Stimulated activated CD4-positive, alpha-beta T cell treated with anti-CD3 and anti-CD28 coated beads, Interleukin-15, amount 100 ng/mL, for 24 hours (primary cell): ENCODE measurements around the gene CCDC18.
A peak's percentile ranks its signal among the peaks of the same experiment; 100 is the strongest.
"Not testable (repeated sequence)": the region's sequence is repeated elsewhere in the genome, so short reads cannot be mapped to it uniquely, and the experiment has no call there.

Experiments used
- DNase-seq: peaks from one replicate; pipeline ENCODE4 v3.0.0-alpha.2; 2020

CCDC18 gene

GRCh38 chr1:93172778-93173177 is 7.7 kb upstream of the CCDC18 start:
- DNase-seq = no peak

- not testable (repeated sequence) for DNase-seq
These were observed 5.9 kb upstream of the CCDC18 start for GRCh38 chr1:93174638-93175037.

GRCh38 chr1:93177991-93178390 is 2.5 kb upstream of the CCDC18 start:
- DNase-seq = no peak

- no peak for DNase-seq
These were observed 2.1 kb upstream of the CCDC18 start for GRCh38 chr1:93178418-93178817.

GRCh38 chr1:93179886-93180722 is 420 bp upstream of the CCDC18 start, which contains the start of gene TMED5:
TMED5 (minus strand) TSS chr1:93180413; CDS start chr1:93180242, 171 bp downstream.
- peak; percentile 97 for DNase-seq

- no peak for DNase-seq
These were observed 6.1 kb downstream of the CCDC18 start for GRCh38 chr1:93186667-93187066.

- DNase-seq = no peak
These were observed 9.9 kb downstream of the CCDC18 start for GRCh38 chr1:93190432-93190831.

- no peak for DNase-seq
These were observed 13.9 kb downstream of the CCDC18 start for GRCh38 chr1:93194231-93194990.

- DNase-seq = no peak
These were observed 16.1 kb downstream of the CCDC18 start for GRCh38 chr1:93196591-93196990.

- no peak for DNase-seq
These were observed 18.6 kb downstream of the CCDC18 start for GRCh38 chr1:93199150-93199549.

GRCh38 chr1:93200086-93200620 is 19.6 kb downstream of the CCDC18 start:
- no peak for DNase-seq

GRCh38 chr1:93200714-93201113 is 20.2 kb downstream of the CCDC18 start:
- no peak for DNase-seq

- no peak for DNase-seq
These were observed 25.5 kb downstream of the CCDC18 start for GRCh38 chr1:93205892-93206566.

- DNase-seq = no peak
These were observed 26.0 kb downstream of the CCDC18 start for GRCh38 chr1:93206567-93206954.

GRCh38 chr1:93207211-93207610 is 26.7 kb downstream of the CCDC18 start:
- no peak for DNase-seq

GRCh38 chr1:93215322-93215721 is 34.8 kb downstream of the CCDC18 start:
- no peak for DNase-seq

- peak; percentile 32 for DNase-seq
These were observed 38.9 kb downstream of the CCDC18 start for GRCh38 chr1:93219443-93219842.

- not testable (repeated sequence) for DNase-seq
These were observed 40.2 kb downstream of the CCDC18 start for GRCh38 chr1:93220716-93221115.

- DNase-seq = no peak
These were observed 41.4 kb downstream of the CCDC18 start for GRCh38 chr1:93221913-93222312.

- no peak for DNase-seq
These were observed 42.6 kb downstream of the CCDC18 start for GRCh38 chr1:93223023-93223675.

- DNase-seq = no peak
These were observed 54.7 kb downstream of the CCDC18 start for GRCh38 chr1:93235261-93235660.

- DNase-seq = no peak
These were observed 56.5 kb downstream of the CCDC18 start for GRCh38 chr1:93237021-93237420.

- no peak for DNase-seq
These were observed 57.9 kb downstream of the CCDC18 start for GRCh38 chr1:93238425-93238824.
